ENCODE results near the gene KIF1C.
A peak's percentile ranks its signal among the peaks of the same experiment; 100 is the strongest.
"Not testable (repeated sequence)": the region's sequence is repeated elsewhere in the genome, so short reads cannot be mapped to it uniquely, and the experiment has no call there.

Gene KIF1C

GRCh38 chr17:5003214-5003867 lies 5.6 kb downstream of the KIF1C start:
- no peak for DNase-seq

- no peak for DNase-seq
Measured at GRCh38 chr17:5011928-5012327, 14.2 kb downstream of the KIF1C start.

GRCh38 chr17:5014357-5014756 lies 16.6 kb downstream of the KIF1C start:
- no peak for DNase-seq

GRCh38 chr17:5019475-5019956 lies 21.8 kb downstream of the KIF1C start:
- DNase-seq: no peak

- DNase-seq: no peak
Measured at GRCh38 chr17:5020502-5021023, 22.8 kb downstream of the KIF1C start.

- no peak for DNase-seq
Measured at GRCh38 chr17:5022171-5022711, 24.5 kb downstream of the KIF1C start.

GRCh38 chr17:5023588-5024147 lies 25.9 kb downstream of the KIF1C start:
- no peak for DNase-seq

- DNase-seq: no peak
Measured at GRCh38 chr17:5024604-5025003, 26.9 kb downstream of the KIF1C start.

- no peak for DNase-seq
Measured at GRCh38 chr17:5027299-5027698, 29.5 kb downstream of the KIF1C start.

- DNase-seq: no peak
Measured at GRCh38 chr17:5027916-5028315, 30.2 kb downstream of the KIF1C start.

- not testable (repeated sequence) for DNase-seq
Measured at GRCh38 chr17:5030168-5030567, 32.4 kb downstream of the KIF1C start.

- DNase-seq: peak; percentile 7
Measured at GRCh38 chr17:5031365-5032082, 33.8 kb downstream of the KIF1C start.

- DNase-seq: no peak
Measured at GRCh38 chr17:5032865-5033264, 35.1 kb downstream of the KIF1C start.

- DNase-seq: no peak
Measured at GRCh38 chr17:5033352-5034015, 35.7 kb downstream of the KIF1C start.

GRCh38 chr17:5034063-5034462 lies 36.3 kb downstream of the KIF1C start:
- no peak for DNase-seq

- no peak for DNase-seq
Measured at GRCh38 chr17:5034651-5035050, 36.9 kb downstream of the KIF1C start.

GRCh38 chr17:5035315-5035714 lies 37.6 kb downstream of the KIF1C start, which contains the start of gene SLC52A1:
Gene SLC52A1 (minus strand): TSS chr17:5035426. CDS start chr17:5034606, 820 bp downstream.
- no peak for DNase-seq

- no peak for DNase-seq
Measured at GRCh38 chr17:5042157-5043022, 44.6 kb downstream of the KIF1C start.

GRCh38 chr17:5043524-5043923 lies 45.8 kb downstream of the KIF1C start:
- DNase-seq: no peak

- DNase-seq: no peak
Measured at GRCh38 chr17:5044630-5045029, 46.9 kb downstream of the KIF1C start.

GRCh38 chr17:5045496-5045895 lies 47.7 kb downstream of the KIF1C start:
- no peak for DNase-seq

- no peak for DNase-seq
Measured at GRCh38 chr17:5047446-5047845, 49.7 kb downstream of the KIF1C start.
